Testis (tissue), 3 donors: ENCODE measurements around the gene LUZP1. TPM values are rescaled to one million over a fixed set of nuclear protein-coding genes. Genes with fewer than 3 reads are reported as not detected.

Experiments used
- DNase-seq: peaks from one replicate; pipeline ENCODE4 v3.0.0-alpha.2; 2019
- H3K27ac ChIP-seq, 2 donors: fragments of 200-600 bp; sonication (generic); one replicate each; pipeline ENCODE4 v1.5.1; 2019
- H3K27me3 ChIP-seq: fragments of 200-600 bp; sonication (generic); one replicate; pipeline ENCODE4 v1.5.1; 2019
- H3K36me3 ChIP-seq: fragments of 200-600 bp; sonication (generic); one replicate; pipeline ENCODE4 v1.5.1; 2017; ENCODE audit warnings: low read depth; ENCODE audit errors: missing control alignments
- H3K4me1 ChIP-seq: fragments of 200-600 bp; sonication (generic); one replicate; pipeline ENCODE4 v1.5.1; 2019
- H3K4me3 ChIP-seq, 2 donors: fragments of 200-600 bp; sonication (generic); one replicate each; pipeline ENCODE4 v1.5.1; 2017 to 2019
- H3K9me3 ChIP-seq: fragments of 200-600 bp; sonication (generic); one replicate; pipeline ENCODE4 v1.5.1; 2017
- CTCF ChIP-seq, 3 experiments: fragments of 450-650 bp in 2 of 3; fragments of 200-600 bp in 1 of 3; sonication (generic) in 1 of 3; IDR thresholded peaks; one replicate each; pipeline ENCODE4 v1.5.1; 2016 to 2019; ENCODE audit warnings: antibody characterized with exemption in 3 of 3, mild to moderate bottlenecking in 2 of 3, moderate library complexity in 1 of 3
- POLR2A ChIP-seq: fragments of 450-650 bp; IDR thresholded peaks from one replicate; pipeline ENCODE4 v1.6.1; 2017; ENCODE audit warnings: antibody characterized with exemption, mild to moderate bottlenecking, moderate library complexity
- WGBS, 2 donors: methylation state at CpG; one replicate each; pipeline ENCODE4 v1.1.5; 2018; 5-methylcytosine and 5-hydroxymethylcytosine counted together
- intact Hi-C: fragments of 100-400 bp; cut with DNase I; formaldehyde crosslinking; loops from one replicate; pipeline ENCODE4 v1.15.1; 2023; ENCODE audit warnings: low total_unique reads
- polyA plus RNA-seq: library from polyadenylated mRNA; stranded (reverse); fragments of 350-450 nt; fragmentation: Illumina TruSeq; extraction: RNeasy Lipid Tissue Mini Kit (QIAGEN cat#74804); gene quantifications from one replicate; pipeline ENCODE4 v1.2.3, GENCODE V29; 2014; ENCODE audit warnings: low read depth, low replicate concordance; ENCODE audit not compliant: insufficient read depth
- total RNA-seq, 2 donors: library from RNA; depleted of rRNA; stranded (reverse); fragments of >200 nt; gene quantifications; one replicate each; pipeline ENCODE4 v1.2.3, GENCODE V29; 2016

Gene LUZP1
- total and polyA plus RNA-seq, 3 donors from 2014 or later: 14.4 to 36.2 (median 20.3) TPM

GRCh38 chr1:23122023-23122748 is 46.5 kb downstream of the LUZP1 start:
- H3K4me1 ChIP-seq: peaks cover 4% of the 10 kb centered on the region
- no peaks in the 10 kb centered on the region for H3K9me3 ChIP-seq
- H3K36me3 ChIP-seq: no peaks in the 10 kb centered on the region
- WGBS, 2 donors: 37% methylated on average over 4 of the region's 4 CpGs
- no peak for TF ChIP-seq CTCF (IDR thresholded peaks at IDR 0.05)
- TF ChIP-seq POLR2A: no peak
- no peak overlapping the region for H3K4me3 ChIP-seq
- no peak overlapping the region for H3K27ac ChIP-seq
- H3K27me3 ChIP-seq: no peaks in the 10 kb centered on the region
- intact Hi-C loops: no loop called here
- peak; percentile 21 for DNase-seq

GRCh38 chr1:23120383-23120782 is 48.3 kb downstream of the LUZP1 start:
- no peak overlapping the region for H3K4me3 ChIP-seq
- H3K4me1 ChIP-seq: peaks cover 6% of the 10 kb centered on the region
- H3K27ac ChIP-seq: no peak overlapping the region
- H3K9me3 ChIP-seq: no peaks in the 10 kb centered on the region
- no peaks in the 10 kb centered on the region for H3K27me3 ChIP-seq
- 95 to 96% methylated on average over 3 of the region's 3 CpGs for WGBS, 2 donors
- intact Hi-C loops: no loop called here
- no peaks in the 10 kb centered on the region for H3K36me3 ChIP-seq
- no peak for DNase-seq
- no peak for TF ChIP-seq CTCF (IDR thresholded peaks at IDR 0.05)
- no peak for TF ChIP-seq POLR2A

- no peak for TF ChIP-seq CTCF (IDR thresholded peaks at IDR 0.05)
- TF ChIP-seq POLR2A: no peak
- H3K27ac ChIP-seq: peak overlapping the region in 1 of 2 donors; percentile 14
- H3K4me3 ChIP-seq: no peak overlapping the region
- 57 to 62% methylated on average over 8 of the region's 8 CpGs for WGBS, 2 donors
- no peaks in the 10 kb centered on the region for H3K27me3 ChIP-seq
- no peak for DNase-seq
- H3K4me1 ChIP-seq: peaks cover 18% of the 10 kb centered on the region
- no peaks in the 10 kb centered on the region for H3K9me3 ChIP-seq
- intact Hi-C loops: no loop called here
- no peaks in the 10 kb centered on the region for H3K36me3 ChIP-seq
These were observed 49.5 kb downstream of the LUZP1 start for GRCh38 chr1:23118957-23119792.

GRCh38 chr1:23118407-23118806 is 50.2 kb downstream of the LUZP1 start:
- Histone ChIP-seq H3K27me3 (no peaks in the 10 kb centered on the region), H3K27ac (no peak overlapping the region), H3K4me3 (no peak overlapping the region), H3K36me3 (no peaks in the 10 kb centered on the region), H3K4me1 (peaks cover 18% of the 10 kb centered on the region), H3K9me3 (no peaks in the 10 kb centered on the region)
- intact Hi-C loops: no loop called here
- DNase-seq: no peak
- TF ChIP-seq CTCF (IDR thresholded peaks at IDR 0.05) (no peak), POLR2A (no peak)
